OCI-LY7 (cell line): Measurements from ENCODE around the gene SNX19. TPM values are rescaled to one million over a fixed set of nuclear protein-coding genes. Genes with fewer than 3 reads are reported as not detected.

Source experiments
- BruUV-seq: library from RNA; stranded (reverse); fragments of 400-500 nt; replicated peaks from 2 replicates; lab custom pipeline; 2021; lab: Mats Ljungman, UMichigan
- CTCF ChIA-PET: fragments of 300-600 bp; sonication (Branson Sonifier 250); formaldehyde crosslinking; loops from one replicate; lab custom pipeline; 2022; ENCODE audit warnings: antibody characterized with exemption; ENCODE audit not compliant: unreplicated experiment; lab: Charles Lee
- POLR2A ChIA-PET: fragments of 300-600 bp; sonication (Branson Sonifier 250); formaldehyde crosslinking; loops from one replicate; lab custom pipeline; 2022; ENCODE audit warnings: antibody characterized with exemption; lab: Charles Lee
- DNase-seq: peaks from one replicate; pipeline ENCODE4 v3.0.0-alpha.2; 2015; ENCODE audit warnings: low spot score
- H2AFZ ChIP-seq: fragments of 200-600 bp; sonication (generic), shearing (Covaris generic); 2 replicates; pipeline ENCODE4 v1.6.1; 2014; ENCODE audit warnings: mild to moderate bottlenecking, antibody characterized with exemption, low read length, moderate library complexity
- H3K27ac ChIP-seq: fragments of 200-600 bp; sonication (generic); 2 replicates; pipeline ENCODE4 v1.5.1; 2014; ENCODE audit warnings: mixed run types, low read depth, mild to moderate bottlenecking, moderate library complexity, low read length, inconsistent platforms; ENCODE audit not compliant: poor library complexity, severe bottlenecking
- H3K36me3 ChIP-seq: fragments of 200-600 bp; sonication (generic); 2 replicates; pipeline ENCODE4 v1.6.1; 2014; ENCODE audit warnings: mild to moderate bottlenecking, antibody characterized with exemption, low read length, moderate library complexity, mixed read lengths; ENCODE audit not compliant: insufficient read depth
- H3K4me1 ChIP-seq: fragments of 200-600 bp; sonication (generic); 2 replicates; pipeline ENCODE4 v1.5.1; 2014; ENCODE audit warnings: mild to moderate bottlenecking, low read length; ENCODE audit not compliant: insufficient read depth, poor library complexity, severe bottlenecking
- H3K4me2 ChIP-seq: fragments of 200-600 bp; sonication (generic); 2 replicates; pipeline ENCODE4 v1.6.1; 2014; ENCODE audit warnings: mild to moderate bottlenecking, low read length
- H3K4me3 ChIP-seq: fragments of 200-600 bp; sonication (generic); 2 replicates; pipeline ENCODE4 v1.5.1; 2014; ENCODE audit warnings: mild to moderate bottlenecking, low read depth, low read length; ENCODE audit not compliant: poor library complexity, severe bottlenecking
- H3K79me2 ChIP-seq: fragments of 200-600 bp; sonication (generic); 2 replicates; pipeline ENCODE4 v1.6.1; 2016; ENCODE audit warnings: low read depth, mild to moderate bottlenecking, low read length, moderate library complexity, mixed read lengths; ENCODE audit not compliant: insufficient read depth
- H3K9me2 ChIP-seq: fragments of 200-600 bp; sonication (generic); 2 replicates; pipeline ENCODE4 v1.6.1; 2016; ENCODE audit warnings: mild to moderate bottlenecking, low read length, mixed read lengths; ENCODE audit not compliant: insufficient read depth
- H3K9me3 ChIP-seq: fragments of 200-600 bp; sonication (generic); 2 replicates; pipeline ENCODE4 v1.6.1; 2014; ENCODE audit warnings: mild to moderate bottlenecking, mixed run types, low read length, mixed read lengths
- H4K20me1 ChIP-seq: fragments of 200-600 bp; sonication (generic); 2 replicates; pipeline ENCODE4 v1.6.1; 2014; ENCODE audit warnings: mild to moderate bottlenecking, antibody characterized with exemption, low read length, moderate library complexity, mixed read lengths; ENCODE audit not compliant: insufficient read depth
- EZH2phosphoT487 ChIP-seq: fragments of 200-600 bp; sonication (generic); IDR thresholded peaks from 2 replicates; pipeline ENCODE4 v1.6.1; 2018; ENCODE audit warnings: low read depth, borderline replicate concordance, mild to moderate bottlenecking, mixed run types, antibody characterized with exemption, low read length, moderate library complexity, mixed read lengths
- intact Hi-C: fragments of 100-400 bp; cut with micrococcal nuclease; formaldehyde crosslinking; loops from one replicate; pipeline ENCODE4 v1.10.0; 2022; ENCODE audit not compliant: unreplicated experiment
- total RNA-seq, 2 experiments: library from RNA; depleted of rRNA in 1 of 2; stranded (reverse); fragments of >200 nt in 1 of 2; shearing (Covaris generic) in 1 of 2; gene quantifications; 2 replicates each; pipeline ENCODE4 v1.2.3, GENCODE V29; 2014 to 2022
- TF ChIP-seq, protein P1 (sequence below): fragments of 200-600 bp; sonication (generic); conservative IDR thresholded peaks from 2 replicates; pipeline ENCODE4 v1.5.1; 2014; ENCODE audit warnings: mild to moderate bottlenecking, antibody characterized with exemption, low read length, moderate library complexity, mixed read lengths

The SNX19 gene
- total RNA-seq, 2 experiments from 2014 or later: 35.0 to 35.8 TPM

DNA sequence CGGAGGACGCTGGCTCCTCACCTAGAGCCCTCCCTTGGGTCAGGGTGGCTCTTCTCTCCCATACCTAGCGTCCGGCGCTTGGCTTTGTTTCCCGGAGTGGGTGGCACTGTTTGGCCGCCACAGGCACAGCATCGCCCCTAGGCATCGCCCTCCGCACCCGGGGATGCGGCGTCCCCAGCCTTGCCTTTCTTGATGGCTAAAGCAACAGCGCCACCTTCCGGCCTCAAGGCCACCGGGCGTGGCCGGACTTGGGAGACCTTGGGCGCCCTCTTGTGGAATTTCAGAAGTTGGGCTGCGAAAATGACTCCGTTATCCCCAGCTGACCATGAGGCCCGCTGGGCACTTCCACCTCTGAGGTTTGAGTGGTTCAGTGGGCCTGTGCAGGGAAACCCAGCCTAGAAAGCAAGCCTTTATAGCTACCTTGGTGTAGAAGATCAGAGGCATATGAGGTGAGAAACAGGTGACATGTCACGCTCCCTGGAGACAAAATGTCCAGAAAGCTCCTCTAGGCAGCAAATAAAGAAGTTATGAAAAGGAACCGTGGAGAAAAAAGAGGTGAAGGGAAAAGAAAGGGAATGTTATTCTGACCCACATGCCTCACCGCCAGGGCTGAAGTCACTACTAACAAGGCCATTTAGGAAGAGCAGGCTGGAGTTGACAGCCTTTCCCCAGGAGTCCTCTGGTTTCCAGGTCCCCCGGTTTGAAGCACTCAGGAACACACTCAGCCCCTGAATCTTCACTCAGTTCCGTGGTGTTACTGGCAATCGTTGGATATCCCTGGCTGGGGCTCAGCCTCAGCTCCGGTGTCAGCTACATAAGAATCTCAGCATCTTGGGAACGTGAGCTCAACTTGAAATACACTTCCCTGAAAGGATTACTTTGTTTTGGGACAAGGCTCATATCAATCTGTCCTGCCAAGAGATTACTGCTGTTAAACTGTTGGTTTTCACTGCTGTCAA is 54.1 kb downstream of the SNX19 start:
- Histone ChIP-seq H3K4me1 (no peaks in the 10 kb centered on the region), H3K36me3 (no peaks in the 10 kb centered on the region), H3K9me2 (no peaks in the 10 kb centered on the region), H2AFZ (no peak overlapping the region), H3K4me3 (no peak overlapping the region), H3K4me2 (no peak overlapping the region), H3K79me2 (no peaks in the 10 kb centered on the region), H3K27ac (no peak overlapping the region), H3K9me3 (no peaks in the 10 kb centered on the region), H4K20me1 (no peaks in the 10 kb centered on the region)
- intact Hi-C loops: loop anchor here (1.0 to 2.0 kb wide), 2 partner anchors 428 to 649 kb away; no protein-coding TSS in a partner anchor
- TF ChIP-seq, protein P1, sequence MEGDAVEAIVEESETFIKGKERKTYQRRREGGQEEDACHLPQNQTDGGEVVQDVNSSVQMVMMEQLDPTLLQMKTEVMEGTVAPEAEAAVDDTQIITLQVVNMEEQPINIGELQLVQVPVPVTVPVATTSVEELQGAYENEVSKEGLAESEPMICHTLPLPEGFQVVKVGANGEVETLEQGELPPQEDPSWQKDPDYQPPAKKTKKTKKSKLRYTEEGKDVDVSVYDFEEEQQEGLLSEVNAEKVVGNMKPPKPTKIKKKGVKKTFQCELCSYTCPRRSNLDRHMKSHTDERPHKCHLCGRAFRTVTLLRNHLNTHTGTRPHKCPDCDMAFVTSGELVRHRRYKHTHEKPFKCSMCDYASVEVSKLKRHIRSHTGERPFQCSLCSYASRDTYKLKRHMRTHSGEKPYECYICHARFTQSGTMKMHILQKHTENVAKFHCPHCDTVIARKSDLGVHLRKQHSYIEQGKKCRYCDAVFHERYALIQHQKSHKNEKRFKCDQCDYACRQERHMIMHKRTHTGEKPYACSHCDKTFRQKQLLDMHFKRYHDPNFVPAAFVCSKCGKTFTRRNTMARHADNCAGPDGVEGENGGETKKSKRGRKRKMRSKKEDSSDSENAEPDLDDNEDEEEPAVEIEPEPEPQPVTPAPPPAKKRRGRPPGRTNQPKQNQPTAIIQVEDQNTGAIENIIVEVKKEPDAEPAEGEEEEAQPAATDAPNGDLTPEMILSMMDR: peak; percentile 100
- no peak for TF ChIP-seq EZH2phosphoT487
- ChIA-PET POLR2A (no interaction called here), CTCF (interaction anchor here (0.5 to 1.6 kb wide), 5 partner anchors 10 to 460 kb away, joined by 4 to 10 read pairs (median 5); no protein-coding TSS in a partner anchor)
- DNase-seq: peak; percentile 93
- no TSS peak for BruUV-seq

DNA sequence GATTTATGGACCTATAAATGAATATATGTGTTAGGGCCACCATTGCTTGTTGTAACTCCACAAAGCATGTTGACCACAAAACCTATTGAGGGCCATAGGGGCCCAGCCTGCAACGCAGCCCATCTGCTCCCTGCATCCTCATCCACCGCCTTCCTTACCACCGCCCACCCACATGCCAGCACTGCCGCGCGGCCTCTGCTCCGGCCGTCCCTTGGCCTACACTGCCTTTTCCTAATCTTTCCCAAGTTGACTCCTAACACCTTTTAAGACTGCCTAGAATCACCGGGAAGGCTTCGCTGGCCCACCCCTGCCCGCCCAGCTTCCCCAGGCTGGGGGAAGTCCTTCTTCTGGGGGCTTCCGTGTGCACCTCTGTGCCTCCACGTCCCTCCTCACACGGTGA is 55.0 kb downstream of the SNX19 start:
- TF ChIP-seq, protein P1: no peak
- no peak for TF ChIP-seq EZH2phosphoT487
- Histone ChIP-seq H3K9me3 (no peaks in the 10 kb centered on the region), H3K4me3 (no peak overlapping the region), H3K4me2 (no peak overlapping the region), H2AFZ (no peak overlapping the region), H3K27ac (no peak overlapping the region), H3K9me2 (no peaks in the 10 kb centered on the region), H3K4me1 (no peaks in the 10 kb centered on the region), H3K79me2 (no peaks in the 10 kb centered on the region), H4K20me1 (no peaks in the 10 kb centered on the region), H3K36me3 (no peaks in the 10 kb centered on the region)
- ChIA-PET POLR2A (no interaction called here), CTCF (interaction anchor here (1.2 to 1.3 kb wide), 2 partner anchors 427 to 430 kb away, joined by 5 read pairs; no protein-coding TSS in a partner anchor)
- BruUV-seq: no TSS peak
- DNase-seq: no peak
- intact Hi-C loops: no loop called here
